H1 (cell line): ENCODE results near the gene MYOM1. TPM values are rescaled to one million over a fixed set of nuclear protein-coding genes. Genes with fewer than 3 reads are reported as not detected.

Experiments
- CTCF ChIA-PET: fragments of 300-600 bp; sonication (Branson Sonifier 250); formaldehyde crosslinking; loops from one replicate; lab custom pipeline; 2021; ENCODE audit not compliant: partially characterized antibody; lab: Charles Lee
- POLR2A ChIA-PET: fragments of 300-600 bp; sonication (Branson Sonifier 250); formaldehyde crosslinking; loops from one replicate; lab custom pipeline; 2021; ENCODE audit warnings: inconsistent platforms; ENCODE audit not compliant: partially characterized antibody; lab: Charles Lee
- DNase-seq, 2 experiments: peaks; one replicate each; pipeline versions ENCODE4 v3.0.0 to v3.0.0-alpha.2; 2010 to 2022; ENCODE audit warnings: low spot score in 2 of 2, low read depth in 1 of 2, mixed read lengths in 1 of 2
- FAIRE-seq: peaks from 2 replicates; lab custom pipeline; 2011; peaks lifted over from hg19 to GRCh38; lab: Jason Lieb, UNC
- H2AFZ ChIP-seq: 2 replicates; pipeline ENCODE4 v1.8.1; 2012; ENCODE audit warnings: low read length, inconsistent platforms
- H2AK5ac ChIP-seq: 2 replicates; pipeline ENCODE4 v1.6.1; 2013; ENCODE audit warnings: low read depth, low read length
- H2BK120ac ChIP-seq: replicated peaks from 2 replicates; pipeline ENCODE3; 2013; ENCODE audit warnings: low read depth, low read length, inconsistent platforms
- H2BK12ac ChIP-seq: 2 replicates; pipeline ENCODE4 v1.6.1; 2013; ENCODE audit warnings: low read depth, low read length
- H2BK15ac ChIP-seq: 2 replicates; pipeline ENCODE4 v1.6.1; 2013; ENCODE audit warnings: low read length
- H2BK20ac ChIP-seq: 2 replicates; pipeline ENCODE4 v1.6.1; 2013; ENCODE audit warnings: low read length
- H2BK5ac ChIP-seq: 2 replicates; pipeline ENCODE4 v1.6.1; 2013; ENCODE audit warnings: low read depth, low read length
- H3K14ac ChIP-seq: 2 replicates; pipeline ENCODE4 v1.6.1; 2013; ENCODE audit warnings: inconsistent platforms; ENCODE audit not compliant: insufficient read length
- H3K18ac ChIP-seq: 2 replicates; pipeline ENCODE4 v1.6.1; 2013; ENCODE audit warnings: low read length; ENCODE audit errors: extremely low read depth
- H3K23ac ChIP-seq: 2 replicates; pipeline ENCODE4 v1.6.1; 2013; ENCODE audit warnings: inconsistent platforms; ENCODE audit not compliant: insufficient read length
- H3K23me2 ChIP-seq: 2 replicates; pipeline ENCODE4 v1.6.1; 2013; ENCODE audit warnings: low read depth, low read length
- H3K27ac ChIP-seq: 2 replicates; pipeline ENCODE4 v1.6.1; 2011; ENCODE audit warnings: low read depth, low read length, inconsistent platforms
- H3K27me3 ChIP-seq, 4 experiments: replicated peaks in 1 of 4; 1 replicate in 1 of 4; 2 replicates in 3 of 4; pipeline versions ENCODE4 v1.6.1 to v1.8.1; 2011 to 2013; ENCODE audit warnings: low read length in 3 of 4, mild to moderate bottlenecking in 3 of 4, inconsistent platforms in 2 of 4, mixed read lengths in 2 of 4, moderate library complexity in 1 of 4; ENCODE audit not compliant: control insufficient read depth in 3 of 4, insufficient read depth in 3 of 4; ENCODE audit errors: extremely low read depth in 1 of 4
- H3K36me3 ChIP-seq, 4 experiments: 2 replicates each; pipeline versions ENCODE4 v1.6.1 to v1.8.1; 2011 to 2013; ENCODE audit warnings: mild to moderate bottlenecking in 4 of 4, low read length in 3 of 4, moderate library complexity in 2 of 4, control low read depth in 1 of 4, inconsistent platforms in 1 of 4; ENCODE audit not compliant: insufficient read depth in 4 of 4, control insufficient read depth in 2 of 4
- H3K4ac ChIP-seq: replicated peaks from 2 replicates; pipeline ENCODE3; 2013; ENCODE audit warnings: low read length, low read depth, mixed read lengths, inconsistent platforms; ENCODE audit not compliant: insufficient read length
- H3K4me1 ChIP-seq, 4 experiments: replicated peaks in 1 of 4; 1 replicate in 1 of 4; 2 replicates in 3 of 4; pipeline versions ENCODE4 v1.6.1 to v1.8.1; 2011 to 2013; ENCODE audit warnings: low read length in 3 of 4, inconsistent platforms in 2 of 4, mixed read lengths in 1 of 4; ENCODE audit not compliant: insufficient read depth in 4 of 4, control insufficient read depth in 3 of 4
- H3K4me2 ChIP-seq, 2 experiments: 2 replicates each; pipeline versions ENCODE4 v1.6.1 to v1.8.1; 2011 to 2013; ENCODE audit warnings: low read depth in 2 of 2, low read length in 2 of 2, control low read depth in 1 of 2, inconsistent platforms in 1 of 2, mild to moderate bottlenecking in 1 of 2; ENCODE audit not compliant: insufficient read depth in 1 of 2
- H3K4me3 ChIP-seq, 4 experiments: fragments of 200-600, 300-600 bp in 1 of 4; sonication (generic), shearing (Covaris generic), sonication (Bioruptor Twin) in 1 of 4; 2 replicates each; pipeline versions ENCODE4 v1.5.1 to v1.8.1; 2011 to 2016; ENCODE audit warnings: low read length in 4 of 4, low read depth in 3 of 4, control low read depth in 2 of 4, inconsistent platforms in 2 of 4, mild to moderate bottlenecking in 2 of 4, mixed read lengths in 1 of 4, moderate library complexity in 1 of 4; ENCODE audit not compliant: insufficient read depth in 2 of 4; ENCODE audit errors: extremely low read depth in 1 of 4
- H3K56ac ChIP-seq: replicated peaks from 2 replicates; pipeline ENCODE3; 2013; ENCODE audit warnings: low read depth, mild to moderate bottlenecking, mixed read lengths, low read length, inconsistent platforms; ENCODE audit not compliant: insufficient read length
- H3K79me1 ChIP-seq: 2 replicates; pipeline ENCODE4 v1.6.1; 2013; ENCODE audit warnings: low read depth, low read length, control low read depth
- H3K79me2 ChIP-seq, 2 experiments: 2 replicates each; pipeline versions ENCODE4 v1.6.1 to v1.8.1; 2012 to 2013; ENCODE audit warnings: low read length in 2 of 2, mild to moderate bottlenecking in 2 of 2, inconsistent platforms in 1 of 2; ENCODE audit not compliant: insufficient read depth in 2 of 2, control insufficient read depth in 1 of 2
- H3K9ac ChIP-seq, 4 experiments: replicated peaks in 1 of 4; 1 replicate in 1 of 4; 2 replicates in 3 of 4; pipeline versions ENCODE4 v1.6.1 to v1.8.1; 2011 to 2013; ENCODE audit warnings: low read depth in 3 of 4, low read length in 3 of 4, control low read depth in 2 of 4, mild to moderate bottlenecking in 2 of 4, moderate library complexity in 2 of 4, inconsistent platforms in 1 of 4; ENCODE audit errors: extremely low read depth in 1 of 4
- H3K9me3 ChIP-seq, 2 experiments: 2 replicates each; pipeline versions ENCODE4 v1.6.1 to v1.8.1; 2012 to 2013; ENCODE audit warnings: mild to moderate bottlenecking in 2 of 2, moderate library complexity in 2 of 2, control low read depth in 1 of 2, inconsistent platforms in 1 of 2, low read depth in 1 of 2, low read length in 1 of 2, mixed read lengths in 1 of 2; ENCODE audit not compliant: insufficient read depth in 2 of 2
- H4K20me1 ChIP-seq, 2 experiments: replicated peaks in 1 of 2; 2 replicates each; pipeline versions ENCODE3 to v1.8.1; 2011 to 2013; ENCODE audit warnings: inconsistent platforms in 2 of 2, low read length in 2 of 2, mild to moderate bottlenecking in 1 of 2; ENCODE audit not compliant: insufficient read depth in 2 of 2, control insufficient read depth in 1 of 2
- H4K5ac ChIP-seq: 2 replicates; pipeline ENCODE4 v1.6.1; 2013; ENCODE audit warnings: low read length, low read depth, mixed read lengths, inconsistent platforms; ENCODE audit not compliant: insufficient read length
- H4K8ac ChIP-seq: 2 replicates; pipeline ENCODE4 v1.8.0; 2013; ENCODE audit warnings: mild to moderate bottlenecking, moderate library complexity, low read length, inconsistent platforms; ENCODE audit not compliant: insufficient read depth; ENCODE audit errors: extremely low read depth
- H4K91ac ChIP-seq: replicated peaks from 2 replicates; pipeline ENCODE3; 2013; ENCODE audit warnings: low read length, mixed read lengths, inconsistent platforms; ENCODE audit not compliant: insufficient read length
- BACH1 ChIP-seq: IDR thresholded peaks from 2 replicates; pipeline ENCODE4 v1.6.1; 2012; ENCODE audit warnings: low read length, improper control_type of control experiment
- CBX8 ChIP-seq: fragments of 300-800, 300-1000 bp; sonication (generic); IDR thresholded peaks from 2 replicates; pipeline ENCODE4 v1.7.1; 2016; ENCODE audit warnings: low read depth, low read length, borderline replicate concordance
- GTF2F1 ChIP-seq: IDR thresholded peaks from 2 replicates; pipeline ENCODE4 v1.6.1; 2012; ENCODE audit warnings: low read depth, low read length, improper control_type of control experiment, borderline replicate concordance
- NRF1 ChIP-seq: IDR thresholded peaks from 2 replicates; pipeline ENCODE4 v1.6.1; 2011; ENCODE audit warnings: mild to moderate bottlenecking, low read depth, low read length, improper control_type of control experiment
- POLR2A ChIP-seq, 2 experiments: IDR thresholded peaks; 1 replicate in 1 of 2; 2 replicates in 1 of 2; pipeline ENCODE4 v1.6.1; 2011; ENCODE audit warnings: low read depth in 2 of 2, low read length in 2 of 2, mild to moderate bottlenecking in 2 of 2; ENCODE audit errors: control extremely low read depth in 1 of 2
- TEAD4 ChIP-seq: IDR thresholded peaks from 2 replicates; pipeline ENCODE4 v1.6.1; 2012; ENCODE audit warnings: low read depth, low read length, inconsistent platforms, mixed read lengths
- YY1 ChIP-seq: IDR thresholded peaks from 2 replicates; pipeline ENCODE4 v1.6.1; 2011; ENCODE audit warnings: low read depth, mild to moderate bottlenecking, low read length
- WGBS, 2 experiments: shearing (Covaris generic) in 1 of 2; methylation state at CpG; one replicate each; pipeline versions ENCODE4 v1.1.6 to v1.1.7; 2013 to 2015; ENCODE audit warnings: low lambda C conversion rate in 2 of 2, mixed read lengths in 2 of 2, inconsistent platforms in 1 of 2, low coverage in 1 of 2, missing lambda C conversion rate in 1 of 2; ENCODE audit not compliant: insufficient replicate concordance in 2 of 2, insufficient coverage in 1 of 2, insufficient read length in 1 of 2; ENCODE audit errors: extremely low coverage in 1 of 2, missing lambda C conversion rate in 1 of 2; 5-methylcytosine and 5-hydroxymethylcytosine counted together
- polyA plus RNA-seq, 7 experiments: library from polyadenylated mRNA; depleted of rRNA in 3 of 7; stranded (reverse) in 5 of 7; unstranded in 2 of 7; fragments of >200 nt in 5 of 7; fragments of 200-250 nt in 2 of 7; gene quantifications; 1 replicate in 5 of 7; 2 replicates in 1 of 7; 4 replicates in 1 of 7; pipeline versions ENCODE4 v1.2.1 to v1.2.3, GENCODE V29; 2011 to 2013; ENCODE audit warnings: missing spikeins in 2 of 7, mixed read lengths in 2 of 7
- total RNA-seq: library from RNA; stranded (reverse); fragmentation: NEBNext Ultra II Directional; extraction: Animal tissue kit (Norgen Biotek cat#: 25700); gene quantifications from 2 replicates; pipeline ENCODE4 v1.2.1, GENCODE V29; 2021

Gene MYOM1
- total and polyA plus RNA-seq, 2 of the 8 experiments (the other 6 are each of a cell fraction or from before 2014, with no cell fraction given): 0.06 to 0.32 TPM

DNA sequence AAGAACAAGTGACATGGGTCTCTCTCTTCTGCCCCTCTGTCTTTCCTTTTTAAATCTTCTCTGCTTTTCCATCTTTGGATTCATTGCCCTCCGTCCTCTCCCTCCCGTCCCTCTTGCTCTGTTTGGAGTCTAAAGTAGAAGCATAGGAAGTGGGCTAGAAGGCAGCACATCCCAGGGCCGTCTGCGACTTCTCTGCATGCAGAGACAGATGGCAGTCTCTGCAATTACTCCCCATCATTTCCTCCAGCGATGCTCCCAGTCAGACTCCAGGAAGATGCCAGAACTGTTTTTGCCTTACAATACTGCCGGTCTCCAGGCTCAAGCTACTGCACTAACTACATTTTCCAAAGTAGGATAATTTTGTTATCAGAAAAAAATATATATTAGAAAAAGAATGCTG lies 171.6 kb downstream of the MYOM1 start:
- H3K9ac ChIP-seq: no peak overlapping the region
- no peak overlapping the region for H2BK12ac ChIP-seq
- H4K20me1 ChIP-seq: no peaks in the 10 kb centered on the region
- no peaks in the 10 kb centered on the region for H3K79me1 ChIP-seq
- no peaks in the 10 kb centered on the region for H3K79me2 ChIP-seq
- H3K56ac ChIP-seq: no peak overlapping the region
- H3K23ac ChIP-seq: no peak overlapping the region
- H2AK5ac ChIP-seq: no peak overlapping the region
- DNase-seq: no peak
- no peak overlapping the region for H3K27ac ChIP-seq
- H3K4ac ChIP-seq: no peak overlapping the region
- ChIA-PET POLR2A (no interaction called here), CTCF (interaction anchor here (0.9 kb wide), 1 partner anchor 16 kb away, joined by 3 read pairs; no protein-coding TSS in a partner anchor)
- no peaks in the 10 kb centered on the region for H3K27me3 ChIP-seq
- no peak overlapping the region for H2BK5ac ChIP-seq
- no peaks in the 10 kb centered on the region for H3K36me3 ChIP-seq
- no peak overlapping the region for H4K8ac ChIP-seq
- H3K4me2 ChIP-seq: no peak overlapping the region
- no peaks in the 10 kb centered on the region for H3K4me1 ChIP-seq
- H3K9me3 ChIP-seq: 0 out of 4 replicates have a peak, but pooled peaks cover 0 to 3% of the 10 kb centered on the region in 2 experiments
- no peak for FAIRE-seq
- TF ChIP-seq BACH1 (no peak), NRF1 (no peak), POLR2A (IDR thresholded peaks at IDR 0.05; ENCODE audit: control extremely low read depth in 1 of 2, low read depth in 2 of 2, low read length in 2 of 2) (no peak), TEAD4 (no peak), YY1 (no peak), CBX8 (no peak), GTF2F1 (no peak)
- 73% methylated on average over 6 of the region's 6 CpGs; no CpG with 5 or more reads in 1 of the 2 experiments for WGBS, 2 experiments
- no peak overlapping the region for H2BK120ac ChIP-seq
- H2BK15ac ChIP-seq: no peak overlapping the region
- H4K91ac ChIP-seq: no peak overlapping the region
- no peak overlapping the region for H3K4me3 ChIP-seq
- no peak overlapping the region for H2BK20ac ChIP-seq
- H2AFZ ChIP-seq: no peak overlapping the region
- no peak overlapping the region for H4K5ac ChIP-seq
- no peaks in the 10 kb centered on the region for H3K23me2 ChIP-seq
- H3K18ac ChIP-seq: no peak overlapping the region
- H3K14ac ChIP-seq: no peak overlapping the region
